A172 (cell line): ENCODE measurements around the gene IFIT2. TPM values are rescaled to one million over a fixed set of nuclear protein-coding genes. Genes with fewer than 3 reads are reported as not detected.

ENCODE experiments used
- total RNA-seq: library from RNA; depleted of rRNA; stranded (reverse); fragments of >200 nt; shearing (Covaris generic); gene quantifications from 2 replicates; pipeline ENCODE4 v1.2.3, GENCODE V29; 2014; rRNA removed

The IFIT2 gene
- total RNA-seq, 1 experiment from 2014 or later = 2.5 TPM

Other genes starting within 250 kb of the IFIT2 start
- 0.09 TPM in 1 of 2 replicates, not detected in the other for gene CH25H, start 94.7 kb upstream of the IFIT2 start, total RNA-seq
- 92.1 and 113 TPM in 2 replicates for gene LIPA, start 50.3 kb upstream of the IFIT2 start, total RNA-seq
- gene IFIT3, start 26.0 kb downstream of the IFIT2 start, total RNA-seq = 16.6 and 17.2 TPM in 2 replicates
- gene IFIT1B, start 76.0 kb downstream of the IFIT2 start, total RNA-seq = not detected in 2 replicates
- gene IFIT1, start 90.6 kb downstream of the IFIT2 start, total RNA-seq = 21.2 and 22.9 TPM in 2 replicates
- gene IFIT5, start 112.5 kb downstream of the IFIT2 start, total RNA-seq = 35.5 and 38.5 TPM in 2 replicates
- 0.38 and 0.50 TPM in 2 replicates for gene SLC16A12, start 233.5 kb downstream of the IFIT2 start, total RNA-seq